ENCODE results near the gene GDE1. TPM values are rescaled to one million over a fixed set of nuclear protein-coding genes. Genes with fewer than 3 reads are reported as not detected.

Gene GDE1
- total RNA-seq, 1 experiment from 2014 or later = 48.6 TPM

DNA sequence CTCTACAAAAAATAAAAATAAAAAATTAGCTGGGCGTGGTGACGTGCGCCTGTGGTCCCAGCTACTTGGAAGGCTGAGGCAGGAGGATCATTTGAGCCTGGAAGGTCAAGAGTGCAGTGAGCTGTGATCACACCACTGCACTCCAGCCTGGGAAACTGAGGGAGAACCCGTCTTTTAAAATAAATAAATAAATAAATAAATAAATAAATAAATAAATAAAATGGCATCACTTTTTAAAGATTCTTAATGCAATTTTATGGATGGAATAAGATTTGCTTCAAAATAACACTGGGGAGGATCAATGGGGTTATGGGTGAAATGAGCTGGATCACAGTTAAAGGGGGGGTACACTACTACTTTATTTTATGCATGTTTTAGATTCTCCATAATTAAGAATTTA lies 14.9 kb downstream of the GDE1 start:
- Mint-ChIP-seq H3K27ac (no peak overlapping the region), H3K4me3 (no peak overlapping the region), H3K36me3 (ENCODE audit: insufficient read depth in 1 of 3, low read depth in 3 of 3) (peaks cover 25 to 65% (median 60%) of the 10 kb centered on the region in 3 experiments), H3K4me1 (no peaks in the 10 kb centered on the region), H3K9me3 (no peaks in the 10 kb centered on the region), H3K27me3 (ENCODE audit: low read depth) (no peaks in the 10 kb centered on the region)
- no peak overlapping the region for H4K8ac ChIP-seq (replicated peaks; ENCODE audit: insufficient read length, low read depth, low read length)
- H2BK5ac ChIP-seq (ENCODE audit: insufficient read length, low read length) = no peak overlapping the region
- H4K91ac ChIP-seq (ENCODE audit: insufficient read length, low read depth, low read length) = no peak overlapping the region
- H3K79me2 ChIP-seq (ENCODE audit: insufficient read depth, low read length) = no peaks in the 10 kb centered on the region
- no peak overlapping the region for H3K14ac ChIP-seq (ENCODE audit: insufficient read depth, low read length)
- H3T11ph ChIP-seq (ENCODE audit: low read length) = no peak overlapping the region
- H3K23me2 ChIP-seq (ENCODE audit: insufficient read length, low read depth, low read length, poor library complexity, severe bottlenecking) = no peaks in the 10 kb centered on the region
- TF ChIP-seq, protein P1, sequence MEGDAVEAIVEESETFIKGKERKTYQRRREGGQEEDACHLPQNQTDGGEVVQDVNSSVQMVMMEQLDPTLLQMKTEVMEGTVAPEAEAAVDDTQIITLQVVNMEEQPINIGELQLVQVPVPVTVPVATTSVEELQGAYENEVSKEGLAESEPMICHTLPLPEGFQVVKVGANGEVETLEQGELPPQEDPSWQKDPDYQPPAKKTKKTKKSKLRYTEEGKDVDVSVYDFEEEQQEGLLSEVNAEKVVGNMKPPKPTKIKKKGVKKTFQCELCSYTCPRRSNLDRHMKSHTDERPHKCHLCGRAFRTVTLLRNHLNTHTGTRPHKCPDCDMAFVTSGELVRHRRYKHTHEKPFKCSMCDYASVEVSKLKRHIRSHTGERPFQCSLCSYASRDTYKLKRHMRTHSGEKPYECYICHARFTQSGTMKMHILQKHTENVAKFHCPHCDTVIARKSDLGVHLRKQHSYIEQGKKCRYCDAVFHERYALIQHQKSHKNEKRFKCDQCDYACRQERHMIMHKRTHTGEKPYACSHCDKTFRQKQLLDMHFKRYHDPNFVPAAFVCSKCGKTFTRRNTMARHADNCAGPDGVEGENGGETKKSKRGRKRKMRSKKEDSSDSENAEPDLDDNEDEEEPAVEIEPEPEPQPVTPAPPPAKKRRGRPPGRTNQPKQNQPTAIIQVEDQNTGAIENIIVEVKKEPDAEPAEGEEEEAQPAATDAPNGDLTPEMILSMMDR (conservative IDR thresholded peaks at IDR 0.05) = no peak
- H3K4me1 ChIP-seq (ENCODE audit: insufficient read depth, low read length) = no peaks in the 10 kb centered on the region
- H3K27ac ChIP-seq (ENCODE audit: insufficient read length, low read depth, low read length) = no peak overlapping the region
- H3K9ac ChIP-seq (ENCODE audit: extremely low read depth, insufficient read length, low read length) = no peak overlapping the region
- no peak overlapping the region for H3K23ac ChIP-seq (ENCODE audit: insufficient read length, low read depth, low read length)
- H2BK15ac ChIP-seq (ENCODE audit: low read depth, low read length) = no peak overlapping the region
- no peak overlapping the region for H2BK12ac ChIP-seq (ENCODE audit: insufficient read length, low read depth, low read length)
- no peak overlapping the region for H3K56ac ChIP-seq (ENCODE audit: insufficient read length, low read depth, low read length)
- WGBS (ENCODE audit: extremely low coverage, insufficient read length, low lambda C conversion rate) = no CpG with 5 or more reads among the region's 4 CpGs
- no peaks in the 10 kb centered on the region for H3K9me3 ChIP-seq (ENCODE audit: control insufficient read depth, low read depth, low read length)
- no peak overlapping the region for H2BK120ac ChIP-seq (ENCODE audit: low read depth, low read length, poor library complexity, severe bottlenecking)
- no peak overlapping the region for H3K4ac ChIP-seq (ENCODE audit: low read depth, low read length)
- no peak overlapping the region for H3K4me2 ChIP-seq (ENCODE audit: insufficient read depth, insufficient read length, low read length)
- H4K5ac ChIP-seq (ENCODE audit: insufficient read length, low read depth, low read length) = no peak overlapping the region
- no peak overlapping the region for H2BK20ac ChIP-seq (ENCODE audit: low read depth, low read length, poor library complexity, severe bottlenecking)
- no peak overlapping the region for H3K18ac ChIP-seq (ENCODE audit: insufficient read length, low read depth, low read length)
- no peaks in the 10 kb centered on the region for H4K20me1 ChIP-seq (ENCODE audit: control insufficient read depth, insufficient read depth, insufficient read length)
- DNase-seq = no peak
- H3K27me3 ChIP-seq (ENCODE audit: insufficient read depth, low read length) = no peaks in the 10 kb centered on the region
- H2AFZ ChIP-seq (ENCODE audit: low read length) = no peak overlapping the region
- H2AK5ac ChIP-seq (ENCODE audit: insufficient read length, low read length) = no peak overlapping the region
- no peaks in the 10 kb centered on the region for H3K79me1 ChIP-seq (ENCODE audit: insufficient read depth, low read depth, low read length, poor library complexity, severe bottlenecking)
